Endothelial cell of umbilical vein (primary cell): ENCODE data around the gene XYLT1. TPM values are rescaled to one million over a fixed set of nuclear protein-coding genes. Genes with fewer than 3 reads are reported as not detected.

Experiments
- BruUV-seq: library from RNA; stranded (reverse); fragments of 400-500 nt; replicated peaks from 2 replicates; lab custom pipeline; 2021; lab: Mats Ljungman, UMichigan
- CTCF ChIA-PET: fragments of 300-600, 350-600 bp; sonication (Branson Sonifier 250); formaldehyde crosslinking; loops from one replicate; lab custom pipeline; 2021; ENCODE audit warnings: antibody characterized with exemption, inconsistent platforms; lab: Charles Lee
- POLR2A ChIA-PET: fragments of 300-600, 350-600 bp; sonication (Branson Sonifier 250); formaldehyde crosslinking; loops from one replicate; lab custom pipeline; 2021; ENCODE audit warnings: antibody characterized with exemption, inconsistent platforms; lab: Charles Lee
- DNase-seq: peaks from one replicate; pipeline ENCODE4 v3.0.0-alpha.2; 2011; ENCODE audit warnings: low read depth, low spot score
- FAIRE-seq: peaks from 2 replicates; lab custom pipeline; 2011; peaks lifted over from hg19 to GRCh38; lab: Jason Lieb, UNC
- H2AFZ ChIP-seq: 2 replicates; pipeline ENCODE4 v1.6.0; 2012; ENCODE audit warnings: low read depth, low read length, control low read depth, inconsistent platforms
- H3K27ac ChIP-seq: 2 replicates; pipeline ENCODE4 v1.5.1; 2011; ENCODE audit warnings: low read depth, mild to moderate bottlenecking, control low read depth, low read length, moderate library complexity; ENCODE audit not compliant: insufficient read depth
- H3K27me3 ChIP-seq, 2 experiments: 2 replicates each; pipeline versions ENCODE4 v1.6.0 to v1.6.1; 2011; ENCODE audit warnings: low read length in 2 of 2, mixed read lengths in 1 of 2; ENCODE audit not compliant: control insufficient read depth in 2 of 2, insufficient read depth in 2 of 2
- H3K36me3 ChIP-seq, 2 experiments: 2 replicates in 1 of 2; 3 replicates in 1 of 2; pipeline ENCODE4 v1.5.1; 2011; ENCODE audit warnings: low read length in 2 of 2, mild to moderate bottlenecking in 1 of 2, moderate library complexity in 1 of 2; ENCODE audit not compliant: control insufficient read depth in 2 of 2, insufficient read depth in 2 of 2; ENCODE audit errors: extremely low read depth in 1 of 2
- H3K4me1 ChIP-seq: 3 replicates; pipeline ENCODE4 v1.5.1; 2011; ENCODE audit warnings: mild to moderate bottlenecking, low read length; ENCODE audit not compliant: control insufficient read depth, insufficient read depth; ENCODE audit errors: extremely low read depth
- H3K4me2 ChIP-seq: 2 replicates; pipeline ENCODE4 v1.6.1; 2011; ENCODE audit warnings: low read length, control low read depth, mixed read lengths; ENCODE audit not compliant: insufficient read depth
- H3K4me3 ChIP-seq, 3 experiments: fragments of 200-600 bp in 1 of 3; sonication (generic), shearing (Covaris generic) in 1 of 3; replicated peaks in 1 of 3; 2 replicates each; pipeline ENCODE4 v1.5.1; 2011 to 2016; ENCODE audit warnings: control low read depth in 3 of 3, low read length in 3 of 3, mild to moderate bottlenecking in 2 of 3, inconsistent platforms in 1 of 3, low read depth in 1 of 3, moderate library complexity in 1 of 3; ENCODE audit not compliant: insufficient read depth in 1 of 3
- H3K79me2 ChIP-seq: 2 replicates; pipeline ENCODE4 v1.6.0; 2012; ENCODE audit warnings: low read length, inconsistent platforms; ENCODE audit not compliant: control insufficient read depth, insufficient read depth
- H3K9ac ChIP-seq: replicated peaks from 2 replicates; pipeline ENCODE3; 2011; ENCODE audit warnings: low read length, control low read depth; ENCODE audit not compliant: insufficient read depth; ENCODE audit errors: extremely low read depth
- H3K9me1 ChIP-seq: replicated peaks from 3 replicates; pipeline ENCODE4 v1.6.0; 2011; ENCODE audit warnings: mild to moderate bottlenecking, low read length; ENCODE audit not compliant: control insufficient read depth, insufficient read depth; ENCODE audit errors: extremely low read depth
- H3K9me3 ChIP-seq: replicated peaks from 2 replicates; pipeline ENCODE4 v1.5.1; 2012; ENCODE audit warnings: low read length, inconsistent platforms; ENCODE audit not compliant: control insufficient read depth, insufficient read depth
- H4K20me1 ChIP-seq: replicated peaks from 2 replicates; pipeline ENCODE3; 2011; ENCODE audit warnings: mild to moderate bottlenecking, low read length; ENCODE audit not compliant: control insufficient read depth, insufficient read depth; ENCODE audit errors: extremely low read depth
- EZH2 ChIP-seq: IDR thresholded peaks from 2 replicates; pipeline ENCODE4 v1.6.1; 2012; ENCODE audit warnings: borderline replicate concordance, low read depth, mild to moderate bottlenecking, moderate library complexity, low read length, inconsistent platforms; ENCODE audit not compliant: severe bottlenecking
- FOS ChIP-seq: IDR thresholded peaks from 2 replicates; pipeline ENCODE4 v1.6.1; 2011; ENCODE audit warnings: mild to moderate bottlenecking, low read length, moderate library complexity, borderline replicate concordance; ENCODE audit not compliant: insufficient read depth
- GATA2 ChIP-seq: IDR thresholded peaks from 2 replicates; pipeline ENCODE4 v1.7.0; 2011; ENCODE audit warnings: low read depth, mild to moderate bottlenecking, moderate library complexity, mixed read lengths, low read length; ENCODE audit not compliant: insufficient read length, insufficient read depth
- JUN ChIP-seq: IDR thresholded peaks from 2 replicates; pipeline ENCODE4 v1.6.1; 2011; ENCODE audit warnings: borderline replicate concordance, low read depth; ENCODE audit not compliant: insufficient read length, insufficient read depth
- MYC ChIP-seq: IDR thresholded peaks from one replicate; pipeline ENCODE4 v1.6.1; 2011; ENCODE audit warnings: mild to moderate bottlenecking, low read depth, low read length
- POLR2A ChIP-seq: IDR thresholded peaks from 2 replicates; pipeline ENCODE4 v1.6.1; 2012; ENCODE audit warnings: low read depth, mild to moderate bottlenecking, control low read depth, low read length
- POLR2AphosphoS5 ChIP-seq: IDR thresholded peaks from 2 replicates; pipeline ENCODE4 v1.6.1; 2012; ENCODE audit warnings: low read depth, mild to moderate bottlenecking, control low read depth, low read length, moderate library complexity; ENCODE audit not compliant: insufficient read depth
- dilution Hi-C: fragments of 300-500 bp; cut with MboI; formaldehyde crosslinking; loops from one replicate; pipeline ENCODE4 v1.15.0; 2019; ENCODE audit warnings: low sequenced_read_pairs; ENCODE audit not compliant: extremely low pct_ligation_motif_present
- intact Hi-C: fragments of 100-400 bp; cut with micrococcal nuclease; formaldehyde crosslinking; loops from one replicate; pipeline ENCODE4 v1.10.0; 2022
- polyA plus RNA-seq, 4 experiments: library from polyadenylated mRNA; depleted of rRNA in 3 of 4; stranded (reverse) in 3 of 4; unstranded in 1 of 4; fragments of >200 nt; gene quantifications; 2 replicates each; pipeline versions ENCODE4 v1.2.1 to v1.2.3, GENCODE V29; 2011 to 2012; ENCODE audit warnings: missing spikeins in 1 of 4
- total RNA-seq: library from RNA; stranded (reverse); gene quantifications from 2 replicates; pipeline ENCODE4 v1.2.3, GENCODE V29; 2021
- TF ChIP-seq, protein P1 (sequence below), 2 donors: IDR thresholded peaks; 1 replicate in 1 of 2; 2 replicates in 1 of 2; pipeline ENCODE4 v1.5.1; 2011; ENCODE audit warnings: low read length in 2 of 2, mild to moderate bottlenecking in 2 of 2, moderate library complexity in 2 of 2, control low read depth in 1 of 2, inconsistent platforms in 1 of 2, low read depth in 1 of 2; ENCODE audit not compliant: insufficient read depth in 1 of 2; ENCODE audit errors: extremely low read depth in 1 of 2
- TF ChIP-seq, protein P2 (sequence below): IDR thresholded peaks from 2 replicates; pipeline ENCODE4 v1.6.1; 2011; ENCODE audit not compliant: insufficient read depth, insufficient read length

Gene XYLT1
- total and polyA plus RNA-seq, 2 donors (not counting 3 experiments of a cell fraction or from before 2014, with no cell fraction given) = 0.63 to 2.9 TPM

DNA sequence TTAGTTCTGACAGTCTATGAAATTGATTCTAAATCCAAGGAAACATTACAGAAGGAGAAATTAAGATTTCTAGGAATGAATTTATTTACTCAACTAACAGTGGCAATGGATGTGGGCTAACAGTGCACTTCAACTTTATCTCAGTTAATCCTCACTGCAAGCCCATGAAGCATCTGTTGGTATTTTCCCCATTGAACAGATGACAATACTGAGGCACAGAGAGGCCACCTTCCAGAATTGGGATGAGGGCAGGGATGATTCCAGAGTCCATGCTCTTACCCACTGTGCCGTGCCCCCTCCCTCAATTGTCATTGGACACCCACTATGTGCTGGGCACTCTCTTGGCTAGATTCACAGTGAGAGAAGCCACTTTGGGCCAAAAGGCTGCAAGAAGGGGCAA, 89.0 kb downstream of the XYLT1 start:
- Histone ChIP-seq H3K4me1 (peaks cover 18% of the 10 kb centered on the region), H3K9ac (no peak overlapping the region), H3K27ac (no peak overlapping the region), H2AFZ (no peak overlapping the region), H3K27me3 (no peaks in the 10 kb centered on the region), H3K4me3 (no peak overlapping the region), H3K9me1 (no peaks in the 10 kb centered on the region), H3K4me2 (no peak overlapping the region), H3K79me2 (no peaks in the 10 kb centered on the region), H4K20me1 (no peaks in the 10 kb centered on the region), H3K9me3 (no peaks in the 10 kb centered on the region), H3K36me3 (no peaks in the 10 kb centered on the region)
- FAIRE-seq = no peak
- BruUV-seq = no TSS peak
- ChIA-PET CTCF (no interaction called here), POLR2A (no interaction called here)
- no peak for DNase-seq
- no peak for TF ChIP-seq FOS
- no peak for TF ChIP-seq POLR2AphosphoS5
- TF ChIP-seq, protein P1, sequence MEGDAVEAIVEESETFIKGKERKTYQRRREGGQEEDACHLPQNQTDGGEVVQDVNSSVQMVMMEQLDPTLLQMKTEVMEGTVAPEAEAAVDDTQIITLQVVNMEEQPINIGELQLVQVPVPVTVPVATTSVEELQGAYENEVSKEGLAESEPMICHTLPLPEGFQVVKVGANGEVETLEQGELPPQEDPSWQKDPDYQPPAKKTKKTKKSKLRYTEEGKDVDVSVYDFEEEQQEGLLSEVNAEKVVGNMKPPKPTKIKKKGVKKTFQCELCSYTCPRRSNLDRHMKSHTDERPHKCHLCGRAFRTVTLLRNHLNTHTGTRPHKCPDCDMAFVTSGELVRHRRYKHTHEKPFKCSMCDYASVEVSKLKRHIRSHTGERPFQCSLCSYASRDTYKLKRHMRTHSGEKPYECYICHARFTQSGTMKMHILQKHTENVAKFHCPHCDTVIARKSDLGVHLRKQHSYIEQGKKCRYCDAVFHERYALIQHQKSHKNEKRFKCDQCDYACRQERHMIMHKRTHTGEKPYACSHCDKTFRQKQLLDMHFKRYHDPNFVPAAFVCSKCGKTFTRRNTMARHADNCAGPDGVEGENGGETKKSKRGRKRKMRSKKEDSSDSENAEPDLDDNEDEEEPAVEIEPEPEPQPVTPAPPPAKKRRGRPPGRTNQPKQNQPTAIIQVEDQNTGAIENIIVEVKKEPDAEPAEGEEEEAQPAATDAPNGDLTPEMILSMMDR (IDR thresholded peaks at IDR 0.05; ENCODE audit: extremely low read depth in 1 of 2, insufficient read depth in 1 of 2, low read depth in 1 of 2, low read length in 2 of 2) = no peak
- TF ChIP-seq GATA2 = no peak
- no peak for TF ChIP-seq JUN
- no peak for TF ChIP-seq EZH2
- no peak for TF ChIP-seq MYC
- TF ChIP-seq, protein P2, sequence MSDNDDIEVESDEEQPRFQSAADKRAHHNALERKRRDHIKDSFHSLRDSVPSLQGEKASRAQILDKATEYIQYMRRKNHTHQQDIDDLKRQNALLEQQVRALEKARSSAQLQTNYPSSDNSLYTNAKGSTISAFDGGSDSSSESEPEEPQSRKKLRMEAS = no peak
- TF ChIP-seq POLR2A = no peak
- intact Hi-C loops (no loop called here), dilution Hi-C loops (no loop called here)
